HG03521 (cell line): ENCODE results near the gene MMP25.
"Not testable (repeated sequence)": the region's sequence is repeated elsewhere in the genome, so short reads cannot be mapped to it uniquely, and the experiment has no call there.

Experiments used
- ATAC-seq: cut with Tn5 transposase; IDR thresholded peaks from one replicate; pipeline ENCODE4 v1.9.1; 2021; ENCODE audit warnings: mild to moderate bottlenecking, moderate library complexity; ENCODE audit not compliant: unreplicated experiment

MMP25 gene

GRCh38 chr16:3071655-3072054, 25.3 kb downstream of the MMP25 start:
- ATAC-seq, result no peak

GRCh38 chr16:3072148-3072547, 25.8 kb downstream of the MMP25 start:
- ATAC-seq, result not testable (repeated sequence)

GRCh38 chr16:3072576-3073263, 26.4 kb downstream of the MMP25 start:
- not testable (repeated sequence) for ATAC-seq

- ATAC-seq, result no peak
These were observed 27.1 kb downstream of the MMP25 start for GRCh38 chr16:3073448-3073847.

GRCh38 chr16:3074860-3075522, 28.6 kb downstream of the MMP25 start:
- ATAC-seq, result peak; percentile 62

GRCh38 chr16:3075523-3075915, 29.2 kb downstream of the MMP25 start:
- ATAC-seq, result no peak

- not testable (repeated sequence) for ATAC-seq
These were observed 29.6 kb downstream of the MMP25 start for GRCh38 chr16:3075946-3076345.

- ATAC-seq, result no peak
These were observed 30.2 kb downstream of the MMP25 start for GRCh38 chr16:3076577-3076976.

GRCh38 chr16:3080024-3080423, 33.7 kb downstream of the MMP25 start:
- ATAC-seq, result no peak

- not testable (repeated sequence) for ATAC-seq
These were observed 35.6 kb downstream of the MMP25 start for GRCh38 chr16:3081957-3082356.

- not testable (repeated sequence) for ATAC-seq
These were observed 37.0 kb downstream of the MMP25 start for GRCh38 chr16:3083408-3083807.

- no peak for ATAC-seq
These were observed 38.1 kb downstream of the MMP25 start for GRCh38 chr16:3084491-3084890.

GRCh38 chr16:3084969-3085670, 38.8 kb downstream of the MMP25 start:
- ATAC-seq, result no peak

GRCh38 chr16:3085868-3086595, 39.7 kb downstream of the MMP25 start:
- no peak for ATAC-seq

GRCh38 chr16:3086596-3087242, 40.4 kb downstream of the MMP25 start:
- no peak for ATAC-seq

- ATAC-seq, result no peak
These were observed 41.2 kb downstream of the MMP25 start for GRCh38 chr16:3087243-3088235.

GRCh38 chr16:3088450-3088849, 42.1 kb downstream of the MMP25 start:
- ATAC-seq, result no peak

- ATAC-seq, result no peak
These were observed 42.8 kb downstream of the MMP25 start for GRCh38 chr16:3088925-3089716.
